Nephron (organoid): ENCODE measurements around the gene BABAM2.
A peak's percentile ranks its signal among the peaks of the same experiment; 100 is the strongest.

Experiments used
- H3K27ac Mint-ChIP-seq, 3 experiments: 2 replicates each; pipeline ENCODE4 v1.8.0; 2020; ENCODE audit warnings: mixed read lengths in 3 of 3, mild to moderate bottlenecking in 2 of 3, moderate library complexity in 1 of 3
- H3K27me3 Mint-ChIP-seq: 2 replicates; pipeline ENCODE4 v1.8.0; 2021; ENCODE audit warnings: low read depth, mild to moderate bottlenecking, moderate library complexity, mixed read lengths
- H3K36me3 Mint-ChIP-seq: 2 replicates; pipeline ENCODE4 v1.8.0; 2020; ENCODE audit warnings: low read depth, mixed read lengths
- H3K4me1 Mint-ChIP-seq: 2 replicates; pipeline ENCODE4 v1.8.0; 2020; ENCODE audit warnings: mixed read lengths
- H3K4me3 Mint-ChIP-seq, 3 experiments: 2 replicates each; pipeline ENCODE4 v1.8.0; 2020; ENCODE audit warnings: mild to moderate bottlenecking in 3 of 3, mixed read lengths in 3 of 3, moderate library complexity in 2 of 3
- H3K9me3 Mint-ChIP-seq: 2 replicates; pipeline ENCODE4 v1.8.0; 2020; ENCODE audit warnings: mixed read lengths
- TF ChIP-seq, protein P1 (sequence below), 3 experiments: fragments of 200-600 bp; sonication (generic); IDR thresholded peaks; one replicate each; pipeline ENCODE4 v1.5.0; 2021; ENCODE audit warnings: antibody characterized with exemption in 3 of 3; ENCODE audit not compliant: unreplicated experiment in 3 of 3

The BABAM2 gene

DNA sequence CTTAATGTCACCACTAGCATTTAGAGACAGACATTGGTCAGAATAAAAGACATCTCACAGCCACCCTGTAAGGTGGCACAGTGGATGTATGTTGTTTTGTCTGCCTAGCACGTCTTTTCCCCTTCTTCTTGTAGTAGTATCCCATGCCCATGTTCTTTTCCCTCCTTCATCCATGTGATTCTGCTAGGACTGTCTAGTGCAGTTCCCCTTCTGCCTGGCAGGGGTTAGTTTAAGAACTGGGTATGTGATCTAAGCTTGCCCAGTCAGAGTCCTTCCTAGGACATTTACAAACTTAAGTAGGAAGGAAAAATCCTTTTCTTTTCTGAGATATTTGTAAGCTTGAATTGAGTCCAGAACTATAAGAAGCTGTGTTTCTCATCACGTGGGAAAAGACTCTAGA lies 172.3 kb downstream of the BABAM2 start:
- H3K4me1 Mint-ChIP-seq: no peaks in the 10 kb centered on the region
- peaks cover 3% of the 10 kb centered on the region for H3K9me3 Mint-ChIP-seq
- H3K36me3 Mint-ChIP-seq: peaks cover 11% of the 10 kb centered on the region
- H3K4me3 Mint-ChIP-seq: no peak overlapping the region
- TF ChIP-seq, protein P1, sequence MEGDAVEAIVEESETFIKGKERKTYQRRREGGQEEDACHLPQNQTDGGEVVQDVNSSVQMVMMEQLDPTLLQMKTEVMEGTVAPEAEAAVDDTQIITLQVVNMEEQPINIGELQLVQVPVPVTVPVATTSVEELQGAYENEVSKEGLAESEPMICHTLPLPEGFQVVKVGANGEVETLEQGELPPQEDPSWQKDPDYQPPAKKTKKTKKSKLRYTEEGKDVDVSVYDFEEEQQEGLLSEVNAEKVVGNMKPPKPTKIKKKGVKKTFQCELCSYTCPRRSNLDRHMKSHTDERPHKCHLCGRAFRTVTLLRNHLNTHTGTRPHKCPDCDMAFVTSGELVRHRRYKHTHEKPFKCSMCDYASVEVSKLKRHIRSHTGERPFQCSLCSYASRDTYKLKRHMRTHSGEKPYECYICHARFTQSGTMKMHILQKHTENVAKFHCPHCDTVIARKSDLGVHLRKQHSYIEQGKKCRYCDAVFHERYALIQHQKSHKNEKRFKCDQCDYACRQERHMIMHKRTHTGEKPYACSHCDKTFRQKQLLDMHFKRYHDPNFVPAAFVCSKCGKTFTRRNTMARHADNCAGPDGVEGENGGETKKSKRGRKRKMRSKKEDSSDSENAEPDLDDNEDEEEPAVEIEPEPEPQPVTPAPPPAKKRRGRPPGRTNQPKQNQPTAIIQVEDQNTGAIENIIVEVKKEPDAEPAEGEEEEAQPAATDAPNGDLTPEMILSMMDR (IDR thresholded peaks at IDR 0.05; ENCODE audit: unreplicated experiment in 3 of 3): no peak
- H3K27me3 Mint-ChIP-seq: no peaks in the 10 kb centered on the region
- H3K27ac Mint-ChIP-seq: no peak overlapping the region

DNA sequence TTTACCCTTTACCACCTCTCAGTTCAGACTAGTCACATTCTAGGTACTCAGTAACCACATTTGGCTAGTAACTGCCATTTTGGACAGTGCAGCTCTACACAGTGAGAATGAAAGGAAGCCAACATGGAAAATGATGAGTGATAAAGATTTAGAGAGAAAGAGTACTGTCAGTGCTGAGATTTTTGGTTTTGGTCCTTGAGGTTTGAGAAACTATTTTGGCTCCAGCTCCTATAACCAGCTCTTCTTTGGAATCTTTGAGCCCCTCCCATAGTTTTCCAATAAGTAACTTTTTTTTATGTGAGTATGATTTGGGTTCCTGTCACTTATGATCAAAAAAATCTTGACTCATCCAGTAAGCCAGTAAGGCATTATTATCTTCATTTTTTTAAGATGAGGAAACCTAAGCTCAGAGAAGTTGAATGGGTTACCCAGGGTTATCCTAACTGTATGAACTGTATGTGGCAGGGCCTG lies 173.0 kb downstream of the BABAM2 start:
- Mint-ChIP-seq H3K36me3 (peaks cover 11% of the 10 kb centered on the region), H3K4me3 (no peak overlapping the region), H3K9me3 (peaks cover 3% of the 10 kb centered on the region), H3K4me1 (peaks cover 6% of the 10 kb centered on the region), H3K27ac (no peak overlapping the region), H3K27me3 (no peaks in the 10 kb centered on the region)
- TF ChIP-seq, protein P1 (IDR thresholded peaks at IDR 0.05; ENCODE audit: unreplicated experiment in 3 of 3): no peak

DNA sequence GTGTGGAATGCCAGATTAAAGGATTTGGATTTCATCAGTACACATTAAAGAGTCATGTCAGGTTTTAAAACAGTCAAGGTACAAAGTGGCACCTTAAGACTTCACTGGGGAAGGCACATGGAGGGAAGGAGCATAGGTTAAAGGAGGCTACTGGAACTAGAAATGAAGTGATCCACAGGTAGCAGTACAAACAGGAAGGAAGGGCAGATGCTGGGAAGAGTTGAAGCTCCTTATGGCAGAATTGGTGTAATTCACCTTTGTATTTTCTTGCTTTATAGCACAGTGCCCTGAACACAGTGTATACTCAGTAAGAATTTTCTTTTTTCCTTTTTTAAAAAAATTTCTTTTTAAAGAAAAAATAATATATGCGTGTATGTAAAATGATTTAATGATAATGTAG lies 177.1 kb downstream of the BABAM2 start:
- no peaks in the 10 kb centered on the region for H3K27me3 Mint-ChIP-seq
- H3K9me3 Mint-ChIP-seq: no peaks in the 10 kb centered on the region
- H3K27ac Mint-ChIP-seq: peak overlapping the region in 2 of 3 experiments; percentile 19 to 85
- TF ChIP-seq, protein P1 (IDR thresholded peaks at IDR 0.05; ENCODE audit: unreplicated experiment in 3 of 3): no peak
- H3K36me3 Mint-ChIP-seq: peaks cover 3% of the 10 kb centered on the region
- H3K4me1 Mint-ChIP-seq: peaks cover 17% of the 10 kb centered on the region
- H3K4me3 Mint-ChIP-seq: no peak overlapping the region

DNA sequence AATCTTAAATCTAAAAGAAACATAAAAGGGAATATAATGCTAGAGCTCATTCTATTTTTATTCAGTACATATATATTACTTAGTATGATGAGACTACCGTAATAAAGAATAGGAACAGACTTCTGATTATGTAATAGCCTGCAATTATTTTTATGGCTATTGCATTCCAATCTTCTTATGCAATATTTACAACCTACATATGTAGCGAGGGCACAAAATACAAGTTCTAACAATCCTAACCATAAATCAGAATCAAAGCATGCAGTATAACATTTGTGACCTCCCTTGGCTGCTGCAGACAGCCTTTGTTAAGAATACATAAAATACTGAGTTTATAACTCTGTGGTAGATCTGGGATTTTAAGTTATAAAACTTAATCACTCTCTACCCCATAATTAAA lies 177.6 kb downstream of the BABAM2 start:
- TF ChIP-seq, protein P1 (IDR thresholded peaks at IDR 0.05; ENCODE audit: unreplicated experiment in 3 of 3): no peak
- no peaks in the 10 kb centered on the region for H3K27me3 Mint-ChIP-seq
- peaks cover 17% of the 10 kb centered on the region for H3K4me1 Mint-ChIP-seq
- H3K27ac Mint-ChIP-seq: peak overlapping the region; percentile 14 to 85 (median 70)
- peaks cover 3% of the 10 kb centered on the region for H3K36me3 Mint-ChIP-seq
- no peak overlapping the region for H3K4me3 Mint-ChIP-seq
- no peaks in the 10 kb centered on the region for H3K9me3 Mint-ChIP-seq

DNA sequence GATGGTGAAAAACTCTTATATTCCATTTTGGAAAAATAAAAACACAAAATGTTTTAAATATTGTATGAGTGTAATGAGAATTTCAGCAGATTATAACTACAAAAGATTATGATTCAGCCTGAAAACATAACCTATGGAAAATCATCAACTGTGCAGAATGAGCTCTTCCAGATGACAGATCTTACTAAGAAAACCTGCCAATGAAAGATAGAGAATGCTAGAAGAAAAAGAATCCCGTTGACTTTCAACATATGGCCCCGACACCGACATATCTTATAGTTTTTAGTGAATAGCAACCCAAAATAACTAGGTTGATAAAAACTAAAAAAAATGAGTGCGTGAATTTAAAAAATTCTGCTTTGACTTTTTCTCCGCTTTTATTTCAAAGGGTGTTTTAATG lies 178.0 kb downstream of the BABAM2 start:
- H3K27ac Mint-ChIP-seq: peak overlapping the region; percentile 14 to 85 (median 70)
- H3K4me3 Mint-ChIP-seq: no peak overlapping the region
- no peaks in the 10 kb centered on the region for H3K27me3 Mint-ChIP-seq
- H3K9me3 Mint-ChIP-seq: no peaks in the 10 kb centered on the region
- peaks cover 3% of the 10 kb centered on the region for H3K36me3 Mint-ChIP-seq
- peaks cover 19% of the 10 kb centered on the region for H3K4me1 Mint-ChIP-seq
- TF ChIP-seq, protein P1 (IDR thresholded peaks at IDR 0.05; ENCODE audit: unreplicated experiment in 3 of 3): no peak

DNA sequence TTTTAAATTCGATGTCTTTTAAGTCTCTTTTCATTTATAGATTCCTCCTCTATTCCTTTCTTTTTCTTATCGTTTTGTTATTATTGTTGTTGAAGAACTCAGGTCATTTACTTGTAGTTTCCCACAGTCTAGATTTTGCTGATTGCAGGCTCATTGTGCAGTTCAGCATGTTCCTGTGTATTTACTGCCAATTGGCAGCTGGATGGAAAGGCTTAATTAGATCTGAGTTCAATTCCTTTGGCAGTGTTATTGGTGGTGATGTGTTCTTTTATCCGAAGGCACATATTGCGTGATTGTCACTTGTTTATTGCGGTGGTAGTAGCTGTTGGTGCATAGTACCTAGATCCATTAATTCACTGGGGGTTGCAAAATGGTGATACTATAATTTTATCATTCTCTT lies 180.7 kb downstream of the BABAM2 start:
- TF ChIP-seq, protein P1 (IDR thresholded peaks at IDR 0.05; ENCODE audit: unreplicated experiment in 3 of 3): no peak
- Mint-ChIP-seq H3K27me3 (no peaks in the 10 kb centered on the region), H3K9me3 (no peaks in the 10 kb centered on the region), H3K27ac (peak overlapping the region in 2 of 3 experiments; percentile 8 to 16), H3K4me3 (no peak overlapping the region), H3K36me3 (no peaks in the 10 kb centered on the region), H3K4me1 (peaks cover 38% of the 10 kb centered on the region)
